Ishikawa (cell line): ENCODE measurements around the gene ZNF74.

ENCODE experiments used
- FOXM1 ChIP-seq: IDR thresholded peaks from 2 replicates; pipeline ENCODE4 v1.6.1; 2012; ENCODE audit warnings: low read depth, borderline replicate concordance
- TAF1 ChIP-seq: IDR thresholded peaks from 2 replicates; pipeline ENCODE4 v1.6.1; 2012; ENCODE audit warnings: low read depth, mild to moderate bottlenecking
- TCF12 ChIP-seq: IDR thresholded peaks from 2 replicates; pipeline ENCODE4 v1.6.1; 2012; ENCODE audit warnings: low read depth
- YY1 ChIP-seq: IDR thresholded peaks from 2 replicates; pipeline ENCODE4 v1.6.1; 2012; ENCODE audit warnings: low read depth
- ZBTB7A ChIP-seq: IDR thresholded peaks from 2 replicates; pipeline ENCODE4 v1.6.1; 2012; ENCODE audit warnings: low read depth

DNA sequence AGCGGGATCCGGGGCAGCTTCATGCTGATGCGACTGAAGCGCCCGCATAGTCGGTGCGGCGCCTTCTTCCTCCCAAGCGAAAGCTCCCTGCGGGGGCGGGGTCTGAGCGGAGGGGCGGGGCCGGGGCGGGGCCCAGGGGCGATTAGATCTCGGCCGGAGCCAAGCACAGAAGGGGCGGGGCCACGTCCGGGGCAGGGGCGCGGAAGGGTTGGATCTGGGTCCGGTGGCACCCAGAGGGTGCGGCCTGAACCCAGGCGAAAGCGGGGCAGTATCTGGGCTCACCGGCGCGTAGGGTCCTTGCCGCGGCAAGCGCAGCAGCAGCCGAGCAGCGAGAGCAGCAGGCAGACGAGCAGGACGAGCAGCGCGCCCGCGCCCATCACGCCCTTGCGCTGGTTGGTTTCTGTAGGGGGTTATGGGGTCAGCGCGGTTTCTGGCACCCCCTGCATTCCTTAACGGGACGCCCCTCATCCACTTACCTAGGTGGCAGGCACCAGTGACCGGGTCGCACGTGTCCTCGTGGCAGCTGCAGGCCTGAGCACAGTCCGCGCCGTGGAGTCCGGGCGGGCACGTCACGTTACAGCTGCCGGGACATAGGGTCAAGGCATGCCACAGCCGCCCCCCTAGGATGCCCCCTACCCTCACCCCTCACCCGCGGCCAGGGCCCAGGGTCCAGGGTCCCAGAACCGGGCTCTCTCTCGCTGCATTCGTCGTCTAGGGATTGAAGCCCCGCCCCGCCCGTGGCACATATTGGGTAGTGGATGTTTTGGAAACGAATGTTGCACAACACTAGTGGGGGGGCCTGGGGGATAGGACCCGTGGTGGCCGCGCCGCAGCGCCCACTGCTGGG is 35.5 kb downstream of the ZNF74 start:
- TF ChIP-seq TAF1: no peak
- 0 out of 2 replicates have a peak, but pooled peaks have one; percentile 13 for TF ChIP-seq ZBTB7A
- TF ChIP-seq FOXM1: no peak
- no peak for TF ChIP-seq YY1
- TF ChIP-seq TCF12: no peak
